Naive thymus-derived CD4-positive, alpha-beta T cell (primary cell): ENCODE measurements around the gene POLR2J. TPM values are rescaled to one million over a fixed set of nuclear protein-coding genes. Genes with fewer than 3 reads are reported as not detected.
"Not testable (repeated sequence)": the region's sequence is repeated elsewhere in the genome, so short reads cannot be mapped to it uniquely, and the experiment has no call there.

ENCODE experiments used
- ATAC-seq: fragments of 150-1000 bp; cut with Tn5 transposase; 2 replicates; pipeline ENCODE4 v1.10.0; 2021; ENCODE audit warnings: mild to moderate bottlenecking, moderate library complexity
- CTCF ChIA-PET: fragments of 350-600 bp; sonication (Branson Sonifier 250); formaldehyde crosslinking; loops from one replicate; lab custom pipeline; 2021; ENCODE audit warnings: antibody characterized with exemption; lab: Charles Lee
- POLR2A ChIA-PET: fragments of 350-600 bp; sonication (Branson Sonifier 250); formaldehyde crosslinking; loops from one replicate; lab custom pipeline; 2021; ENCODE audit warnings: antibody characterized with exemption, inconsistent platforms; lab: Charles Lee
- DNase-seq, 9 donors: peaks; one replicate each; pipeline versions ENCODE4 v3.0.0 to v3.0.0-alpha.2; 2020 to 2022; ENCODE audit warnings: mixed read lengths in 1 of 9
- H3K27ac ChIP-seq: one replicate; pipeline ENCODE4 v1.7.0; 2013; ENCODE audit warnings: mild to moderate bottlenecking, low read depth, low read length, moderate library complexity
- H3K27me3 ChIP-seq, 2 donors: one replicate each; pipeline ENCODE4 v1.7.0; 2013; ENCODE audit warnings: low read length in 2 of 2, mild to moderate bottlenecking in 2 of 2, moderate library complexity in 2 of 2; ENCODE audit not compliant: control insufficient read depth in 2 of 2, insufficient read depth in 2 of 2
- H3K36me3 ChIP-seq, 3 experiments: 1 replicate in 2 of 3; 2 replicates in 1 of 3; pipeline ENCODE4 v1.7.0; 2013; ENCODE audit warnings: low read length in 3 of 3, mild to moderate bottlenecking in 3 of 3, moderate library complexity in 1 of 3; ENCODE audit not compliant: insufficient read depth in 3 of 3, control insufficient read depth in 2 of 3
- H3K4me1 ChIP-seq, 2 donors: one replicate each; pipeline ENCODE4 v1.7.0; 2013; ENCODE audit warnings: low read length in 2 of 2, mild to moderate bottlenecking in 2 of 2, moderate library complexity in 1 of 2; ENCODE audit not compliant: control insufficient read depth in 2 of 2, insufficient read depth in 2 of 2
- H3K4me3 ChIP-seq: 2 replicates; pipeline ENCODE4 v1.7.0; 2013; ENCODE audit warnings: mild to moderate bottlenecking, low read length
- H3K9me3 ChIP-seq, 3 experiments: 1 replicate in 2 of 3; 2 replicates in 1 of 3; pipeline ENCODE4 v1.7.0; 2013; ENCODE audit warnings: low read length in 3 of 3; ENCODE audit not compliant: control insufficient read depth in 2 of 3
- H3K27ac Mint-ChIP-seq, 9 donors: one replicate each; pipeline ENCODE4 v1.8.0; 2020 to 2022; ENCODE audit warnings: mixed read lengths in 9 of 9, mild to moderate bottlenecking in 8 of 9, moderate library complexity in 5 of 9, inconsistent platforms in 2 of 9
- H3K27me3 Mint-ChIP-seq, 5 donors: one replicate each; pipeline ENCODE4 v1.8.0; 2021 to 2022; ENCODE audit warnings: mixed read lengths in 5 of 5, mild to moderate bottlenecking in 1 of 5
- H3K36me3 Mint-ChIP-seq, 5 donors: one replicate each; pipeline ENCODE4 v1.8.0; 2020 to 2022; ENCODE audit warnings: mixed read lengths in 5 of 5, mild to moderate bottlenecking in 3 of 5, inconsistent platforms in 1 of 5
- H3K4me1 Mint-ChIP-seq, 7 donors: one replicate each; pipeline ENCODE4 v1.8.0; 2020 to 2022; ENCODE audit warnings: mixed read lengths in 7 of 7, mild to moderate bottlenecking in 3 of 7, inconsistent platforms in 1 of 7
- H3K4me3 Mint-ChIP-seq, 10 donors: one replicate each; pipeline ENCODE4 v1.8.0; 2020 to 2022; ENCODE audit warnings: mild to moderate bottlenecking in 10 of 10, mixed read lengths in 10 of 10, moderate library complexity in 6 of 10, inconsistent platforms in 2 of 10
- H3K9me3 Mint-ChIP-seq, 11 donors: one replicate each; pipeline ENCODE4 v1.8.0; 2020 to 2022; ENCODE audit warnings: mixed read lengths in 11 of 11, mild to moderate bottlenecking in 4 of 11, inconsistent platforms in 1 of 11, moderate library complexity in 1 of 11
- intact Hi-C, 2 donors: fragments of 100-400 bp; cut with micrococcal nuclease; formaldehyde crosslinking; loops; one replicate each; pipeline ENCODE4 v1.15.1; 2023
- polyA plus RNA-seq, 2 donors: library from polyadenylated mRNA; unstranded; fragments of 300-500 nt; fragmentation: Illumina TruSeq; gene quantifications; one replicate each; pipeline ENCODE4 v1.2.3, GENCODE V29; 2021
- total RNA-seq, 6 experiments: library from RNA in 5 of 6; stranded (reverse) in 5 of 6; gene quantifications; 1 replicate in 5 of 6; 2 replicates in 1 of 6; pipeline ENCODE4 v1.2.3 and lab custom pipeline; 2021 to 2026

Gene POLR2J
- total and polyA plus RNA-seq, 7 experiments from 2014 or later: 36.9 to 109 (median 43.3) TPM

DNA sequence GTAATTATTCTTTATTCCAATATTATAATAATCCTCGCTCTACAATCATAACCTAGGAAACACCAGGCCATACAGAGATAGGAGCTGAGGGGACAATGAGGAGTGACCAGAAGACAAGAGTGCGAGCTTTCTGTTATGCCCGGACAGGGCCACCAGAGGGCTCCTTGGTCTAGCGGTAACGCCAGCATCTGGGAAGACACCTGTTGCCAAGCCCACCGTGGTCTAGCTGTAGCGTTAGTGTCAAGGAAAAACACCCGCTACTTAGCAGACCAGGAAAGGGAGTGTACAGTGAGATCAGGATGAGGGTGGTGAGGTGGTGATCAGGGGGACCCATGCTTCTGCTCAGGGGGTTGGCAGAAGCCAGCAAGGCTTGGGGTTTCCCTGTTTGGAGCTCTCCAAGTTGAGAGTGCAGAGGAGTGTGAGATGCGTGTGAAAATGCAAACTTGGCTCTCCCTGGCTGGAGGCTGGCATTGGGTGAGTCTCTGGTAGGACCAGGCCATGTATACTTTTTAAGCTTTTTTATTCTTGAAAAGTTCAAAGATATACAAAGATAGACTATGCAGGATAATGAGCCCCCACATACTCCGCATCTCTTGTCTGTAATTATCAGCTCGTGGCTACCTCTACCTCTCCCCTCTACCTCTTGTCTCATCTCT is 1.4 kb upstream of the POLR2J start:
- Mint-ChIP-seq H3K27ac (peak overlapping the region in 3 of 9 donors; percentile 12 to 72 (median 57)), H3K4me3 (peak overlapping the region in 1 of 10 donors; percentile 26)
- H3K27me3 ChIP-seq, H3K9me3 ChIP-seq, H3K36me3 ChIP-seq, H3K36me3 Mint-ChIP-seq, ATAC-seq, H3K27me3 Mint-ChIP-seq, H3K9me3 Mint-ChIP-seq, H3K4me1 ChIP-seq, POLR2A ChIA-PET, H3K27ac ChIP-seq, intact Hi-C loops, H3K4me1 Mint-ChIP-seq, CTCF ChIA-PET, H3K4me3 ChIP-seq: not testable (repeated sequence)
- peak in 3 of 9 donors; percentile 2 to 29 (median 11) for DNase-seq

GRCh38 chr7:102479209-102479584 is 475 bp upstream of the POLR2J start:
- H3K36me3 ChIP-seq, POLR2A ChIA-PET, H3K4me1 Mint-ChIP-seq, CTCF ChIA-PET, H3K9me3 ChIP-seq, H3K4me1 ChIP-seq, H3K36me3 Mint-ChIP-seq, H3K9me3 Mint-ChIP-seq, H3K27me3 Mint-ChIP-seq, H3K27ac ChIP-seq, H3K4me3 ChIP-seq, H3K27me3 ChIP-seq, intact Hi-C loops, DNase-seq, H3K27ac Mint-ChIP-seq, H3K4me3 Mint-ChIP-seq: not testable (repeated sequence)
- peak; percentile 3 for ATAC-seq

DNA sequence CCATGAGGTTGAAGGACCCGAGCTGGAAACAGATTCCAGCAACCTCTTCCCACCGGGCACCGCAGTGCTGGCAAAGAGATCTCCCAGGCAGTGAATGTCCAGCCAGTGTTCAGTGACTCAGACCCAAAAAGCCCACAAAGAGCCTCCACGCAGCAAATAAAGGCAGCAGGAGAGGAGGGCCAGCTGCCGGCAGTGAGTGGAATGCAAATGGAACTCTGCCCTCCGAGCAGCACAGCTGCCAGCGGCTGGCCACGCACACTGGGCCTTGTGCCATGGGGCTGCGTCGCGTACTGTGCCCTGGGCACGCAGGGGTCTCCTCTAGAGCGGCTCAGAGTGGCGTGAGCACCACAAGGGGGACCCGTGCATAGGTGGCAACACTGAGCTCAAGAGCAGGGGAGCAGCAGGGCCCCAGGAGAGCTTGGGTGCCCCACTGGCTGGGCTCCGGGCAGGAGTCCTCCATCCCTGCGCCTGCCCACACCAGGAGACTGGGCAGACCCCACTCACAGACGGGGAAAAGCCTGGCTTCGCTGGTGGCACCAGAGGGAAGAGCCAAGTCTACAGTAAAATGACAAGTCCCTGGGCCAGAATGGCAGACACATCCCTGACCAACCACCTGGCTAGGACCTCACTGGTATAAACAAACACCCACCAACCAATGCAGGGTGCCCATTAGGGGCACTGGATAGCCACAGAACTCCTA is 3.8 kb downstream of the POLR2J start:
- POLR2A ChIA-PET, H3K4me1 ChIP-seq, H3K36me3 Mint-ChIP-seq, H3K4me1 Mint-ChIP-seq, H3K9me3 Mint-ChIP-seq, H3K27me3 Mint-ChIP-seq, H3K27ac ChIP-seq, H3K9me3 ChIP-seq, H3K4me3 Mint-ChIP-seq, H3K4me3 ChIP-seq, H3K27ac Mint-ChIP-seq, ATAC-seq, CTCF ChIA-PET, intact Hi-C loops, H3K27me3 ChIP-seq: not testable (repeated sequence)
- peak in 2 of 9 donors; percentile 3 to 16 for DNase-seq
- peaks cover 0 to 32% (median 0%) of the 10 kb centered on the region in 3 experiments for H3K36me3 ChIP-seq

GRCh38 chr7:102474116-102474515 is 4.6 kb downstream of the POLR2J start:
- H3K4me3 Mint-ChIP-seq, H3K4me1 ChIP-seq, H3K27ac Mint-ChIP-seq, H3K27ac ChIP-seq, H3K4me1 Mint-ChIP-seq, H3K9me3 ChIP-seq, H3K27me3 ChIP-seq, H3K9me3 Mint-ChIP-seq, CTCF ChIA-PET, intact Hi-C loops, H3K27me3 Mint-ChIP-seq, ATAC-seq, H3K36me3 Mint-ChIP-seq, POLR2A ChIA-PET, H3K4me3 ChIP-seq: not testable (repeated sequence)
- DNase-seq: peak in 1 of 9 donors; percentile 14
- peaks cover 0 to 39% (median 0%) of the 10 kb centered on the region in 3 experiments for H3K36me3 ChIP-seq

GRCh38 chr7:102473271-102473991 is 5.3 kb downstream of the POLR2J start:
- DNase-seq (no peak), ATAC-seq (no peak)
- ChIA-PET CTCF (no interaction called here), POLR2A (no interaction called here)
- Histone ChIP-seq H3K4me3 (no peak overlapping the region), H3K36me3 (peaks cover 0 to 46% (median 0%) of the 10 kb centered on the region in 3 experiments), H3K27me3 (no peaks in the 10 kb centered on the region), H3K4me1 (no peaks in the 10 kb centered on the region), H3K9me3 (no peaks in the 10 kb centered on the region), H3K27ac (no peak overlapping the region)
- peaks cover 0 to 4% (median 0%) of the 10 kb centered on the region in 5 donors for H3K36me3 Mint-ChIP-seq
- no peak overlapping the region for H3K4me3 Mint-ChIP-seq
- no peak overlapping the region for H3K27ac Mint-ChIP-seq
- intact Hi-C loops: no loop called here
- H3K4me1 Mint-ChIP-seq: peaks cover 0 to 4% (median 0%) of the 10 kb centered on the region in 7 donors
- H3K9me3 Mint-ChIP-seq: no peaks in the 10 kb centered on the region
- no peaks in the 10 kb centered on the region for H3K27me3 Mint-ChIP-seq

DNA sequence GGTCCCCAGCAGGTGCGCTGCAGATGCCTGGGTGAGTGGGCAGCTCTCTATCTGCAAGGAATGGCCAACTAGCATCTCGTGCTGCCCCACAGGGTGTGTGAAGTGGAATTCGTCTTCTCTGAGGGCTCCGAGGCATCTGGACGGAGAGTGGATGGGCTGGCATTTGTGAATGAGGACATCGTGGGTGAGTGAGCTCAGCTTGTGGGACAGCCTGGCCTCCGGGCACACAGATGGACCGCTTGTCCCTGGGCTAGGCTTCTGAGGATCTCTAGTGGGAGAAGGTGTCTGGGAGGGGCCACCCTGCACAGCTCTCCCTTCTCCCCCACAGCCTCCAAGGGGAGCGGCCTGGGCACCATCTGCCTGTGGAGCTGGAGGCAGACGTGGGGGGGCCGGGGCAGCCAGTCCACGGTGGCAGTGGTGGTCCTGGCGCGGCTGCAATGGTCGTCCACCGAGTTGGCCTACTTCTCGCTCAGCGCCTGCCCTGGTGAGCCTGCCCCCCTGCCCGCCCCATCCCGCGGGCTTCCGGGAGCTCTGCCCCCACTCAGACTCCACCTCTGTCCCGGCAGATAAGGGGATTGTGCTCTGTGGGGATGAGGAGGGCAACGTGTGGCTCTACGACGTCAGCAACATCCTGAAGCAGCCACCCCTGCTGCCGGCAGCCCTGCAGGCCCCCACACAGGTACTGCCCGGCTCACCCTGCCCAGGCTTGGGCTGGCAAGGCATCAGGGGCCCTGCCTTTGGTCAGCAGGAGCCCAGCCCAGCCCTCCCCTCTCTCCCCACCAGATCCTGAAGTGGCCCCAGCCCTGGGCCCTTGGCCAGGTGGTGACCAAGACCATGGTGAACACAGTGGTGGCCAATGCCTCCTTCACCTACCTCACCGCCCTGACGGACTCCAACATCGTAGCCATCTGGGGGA is 6.3 kb downstream of the POLR2J start:
- Mint-ChIP-seq H3K4me3 (no peak overlapping the region), H3K27ac (peak overlapping the region in 3 of 9 donors; percentile 3 to 55 (median 42)), H3K36me3 (peaks cover 0 to 4% (median 0%) of the 10 kb centered on the region in 5 donors), H3K9me3 (no peaks in the 10 kb centered on the region), H3K4me1 (peaks cover 0 to 4% (median 0%) of the 10 kb centered on the region in 7 donors), H3K27me3 (no peaks in the 10 kb centered on the region)
- DNase-seq (no peak), ATAC-seq (no peak)
- ChIA-PET CTCF (no interaction called here), POLR2A (interaction anchor here (0.6 kb wide), 1 partner anchor 32 kb away, joined by 3 read pairs; no protein-coding TSS in a partner anchor)
- no peak overlapping the region for H3K4me3 ChIP-seq
- no peak overlapping the region for H3K27ac ChIP-seq
- intact Hi-C loops: no loop called here
- H3K36me3 ChIP-seq: peaks cover 0 to 57% (median 0%) of the 10 kb centered on the region in 3 experiments
- H3K9me3 ChIP-seq: no peaks in the 10 kb centered on the region
- H3K27me3 ChIP-seq: no peaks in the 10 kb centered on the region
- H3K4me1 ChIP-seq: no peaks in the 10 kb centered on the region
